Measurements from ENCODE around the gene IL23R.

The IL23R gene

GRCh38 chr1:67228791-67229190 lies 62.5 kb downstream of the IL23R start:
- no peak for DNase-seq (ENCODE audit: low read depth in 2 of 2, low spot score in 1 of 2)

- DNase-seq (ENCODE audit: low read depth in 2 of 2, low spot score in 1 of 2), result no peak
Observed at GRCh38 chr1:67230539-67230938, 64.3 kb downstream of the IL23R start.

- no peak for DNase-seq (ENCODE audit: low read depth in 2 of 2, low spot score in 1 of 2)
Observed at GRCh38 chr1:67236277-67236676, 70.0 kb downstream of the IL23R start.

- DNase-seq (ENCODE audit: low read depth in 2 of 2, low spot score in 1 of 2), result no peak
Observed at GRCh38 chr1:67239738-67240137, 73.5 kb downstream of the IL23R start.

- no peak for DNase-seq (ENCODE audit: low read depth in 2 of 2, low spot score in 1 of 2)
Observed at GRCh38 chr1:67241200-67241746, 75.0 kb downstream of the IL23R start.

- DNase-seq (ENCODE audit: low read depth in 2 of 2, low spot score in 1 of 2), result no peak
Observed at GRCh38 chr1:67242016-67242415, 75.8 kb downstream of the IL23R start.

GRCh38 chr1:67250051-67250653 lies 83.9 kb downstream of the IL23R start:
- no peak for DNase-seq (ENCODE audit: low read depth in 2 of 2, low spot score in 1 of 2)

- DNase-seq (ENCODE audit: low read depth in 2 of 2, low spot score in 1 of 2), result no peak
Observed at GRCh38 chr1:67256291-67257172, 90.3 kb downstream of the IL23R start.

GRCh38 chr1:67257173-67257535 lies 90.9 kb downstream of the IL23R start:
- no peak for DNase-seq (ENCODE audit: low read depth in 2 of 2, low spot score in 1 of 2)

- peak in 1 of 2 donors; percentile 4 for DNase-seq (ENCODE audit: low read depth in 2 of 2, low spot score in 1 of 2)
Observed at GRCh38 chr1:67261680-67262079, 95.4 kb downstream of the IL23R start.

- DNase-seq (ENCODE audit: low read depth in 2 of 2, low spot score in 1 of 2), result no peak
Observed at GRCh38 chr1:67262735-67263134, 96.5 kb downstream of the IL23R start.

- DNase-seq (ENCODE audit: low read depth in 2 of 2, low spot score in 1 of 2), result no peak
Observed at GRCh38 chr1:67264152-67264551, 97.9 kb downstream of the IL23R start.

GRCh38 chr1:67264899-67265298 lies 98.6 kb downstream of the IL23R start:
- DNase-seq (ENCODE audit: low read depth in 2 of 2, low spot score in 1 of 2), result no peak

- DNase-seq (ENCODE audit: low read depth in 2 of 2, low spot score in 1 of 2), result no peak
Observed at GRCh38 chr1:67269061-67269460, 102.8 kb downstream of the IL23R start.

- DNase-seq (ENCODE audit: low read depth in 2 of 2, low spot score in 1 of 2), result no peak
Observed at GRCh38 chr1:67270541-67270940, 104.3 kb downstream of the IL23R start.

- DNase-seq (ENCODE audit: low read depth in 2 of 2, low spot score in 1 of 2), result no peak
Observed at GRCh38 chr1:67273591-67273990, 107.3 kb downstream of the IL23R start.

GRCh38 chr1:67274623-67275325 lies 108.5 kb downstream of the IL23R start:
- DNase-seq (ENCODE audit: low read depth in 2 of 2, low spot score in 1 of 2), result no peak

GRCh38 chr1:67280696-67281095 lies 114.4 kb downstream of the IL23R start:
- DNase-seq (ENCODE audit: low read depth in 2 of 2, low spot score in 1 of 2), result no peak

GRCh38 chr1:67281244-67281643 lies 115.0 kb downstream of the IL23R start:
- DNase-seq (ENCODE audit: low read depth in 2 of 2, low spot score in 1 of 2), result no peak

- DNase-seq (ENCODE audit: low read depth in 2 of 2, low spot score in 1 of 2), result no peak
Observed at GRCh38 chr1:67285780-67286488, 119.7 kb downstream of the IL23R start.

GRCh38 chr1:67290236-67290635 lies 124.0 kb downstream of the IL23R start:
- DNase-seq (ENCODE audit: low read depth in 2 of 2, low spot score in 1 of 2), result no peak
